Colonic mucosa (tissue), 4 donors: ENCODE results near the gene AOAH. TPM values are rescaled to one million over a fixed set of nuclear protein-coding genes. Genes with fewer than 3 reads are reported as not detected.

Experiments used
- DNase-seq: peaks from one replicate; pipeline ENCODE4 v3.0.0-alpha.2; 2020
- H3K27ac ChIP-seq: fragments of 200-600 bp; one replicate; pipeline ENCODE4 v1.8.0; 2021
- H3K27me3 ChIP-seq: fragments of 200-600 bp; one replicate; pipeline ENCODE4 v1.8.0; 2021
- H3K36me3 ChIP-seq: fragments of 200-600 bp; one replicate; pipeline ENCODE4 v1.8.0; 2021
- H3K4me1 ChIP-seq: fragments of 200-600 bp; one replicate; pipeline ENCODE4 v1.8.0; 2021; ENCODE audit warnings: mild to moderate bottlenecking
- H3K4me3 ChIP-seq: fragments of 200-600 bp; one replicate; pipeline ENCODE4 v1.8.0; 2021
- H3K9ac ChIP-seq, 2 donors: one replicate each; pipeline ENCODE4 v1.7.0; 2013; ENCODE audit warnings: control low read depth in 2 of 2, low read depth in 2 of 2, low read length in 2 of 2
- H3K9me3 ChIP-seq: fragments of 200-600 bp; one replicate; pipeline ENCODE4 v1.8.0; 2021
- intact Hi-C: fragments of 100-400 bp; cut with DNase I; formaldehyde crosslinking; loops from one replicate; pipeline ENCODE4 v1.14.1; 2022
- total RNA-seq, 2 donors: library from RNA; stranded (reverse); fragmentation: NEBNext Ultra II Directional in 1 of 2; extraction: Animal tissue kit (Norgen Biotek cat#: 25700) in 1 of 2; gene quantifications; one replicate each; pipeline ENCODE4 v1.2.1, GENCODE V29; 2021
- TF ChIP-seq, protein P1 (sequence below): fragments of 200-600 bp; IDR thresholded peaks from one replicate; pipeline ENCODE4 v1.8.0; 2022; ENCODE audit warnings: antibody characterized with exemption, mild to moderate bottlenecking
- donor health status: healthy.
- donor health status: DM: no; HTN: no; CAD: no.
- donor health status: DM: no; HTN: no; CAD: no.

AOAH gene
- total RNA-seq, 2 donors from 2014 or later, result 22.2 to 46.1 TPM

DNA sequence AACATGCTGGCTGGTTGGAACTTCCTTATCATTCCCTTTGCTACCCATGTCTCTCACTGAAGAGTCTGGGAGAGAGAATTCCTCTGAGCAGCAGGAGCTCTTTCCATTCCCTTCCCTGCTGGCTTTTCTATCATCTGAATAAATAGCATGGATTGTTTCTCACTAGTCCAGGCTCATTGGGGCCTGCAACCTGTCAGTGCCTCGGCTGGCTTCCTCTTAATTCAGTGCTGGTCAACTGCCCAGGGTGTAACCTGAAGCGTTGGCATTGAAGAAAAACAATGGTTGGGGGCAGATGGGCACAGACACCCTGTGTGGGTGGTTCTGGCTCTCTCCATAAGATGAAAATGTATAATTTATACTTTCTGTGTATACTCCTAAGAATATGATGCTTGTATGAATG, 179.0 kb downstream of the AOAH start:
- no peaks in the 10 kb centered on the region for H3K9me3 ChIP-seq
- no peak overlapping the region for H3K4me3 ChIP-seq
- TF ChIP-seq, protein P1, sequence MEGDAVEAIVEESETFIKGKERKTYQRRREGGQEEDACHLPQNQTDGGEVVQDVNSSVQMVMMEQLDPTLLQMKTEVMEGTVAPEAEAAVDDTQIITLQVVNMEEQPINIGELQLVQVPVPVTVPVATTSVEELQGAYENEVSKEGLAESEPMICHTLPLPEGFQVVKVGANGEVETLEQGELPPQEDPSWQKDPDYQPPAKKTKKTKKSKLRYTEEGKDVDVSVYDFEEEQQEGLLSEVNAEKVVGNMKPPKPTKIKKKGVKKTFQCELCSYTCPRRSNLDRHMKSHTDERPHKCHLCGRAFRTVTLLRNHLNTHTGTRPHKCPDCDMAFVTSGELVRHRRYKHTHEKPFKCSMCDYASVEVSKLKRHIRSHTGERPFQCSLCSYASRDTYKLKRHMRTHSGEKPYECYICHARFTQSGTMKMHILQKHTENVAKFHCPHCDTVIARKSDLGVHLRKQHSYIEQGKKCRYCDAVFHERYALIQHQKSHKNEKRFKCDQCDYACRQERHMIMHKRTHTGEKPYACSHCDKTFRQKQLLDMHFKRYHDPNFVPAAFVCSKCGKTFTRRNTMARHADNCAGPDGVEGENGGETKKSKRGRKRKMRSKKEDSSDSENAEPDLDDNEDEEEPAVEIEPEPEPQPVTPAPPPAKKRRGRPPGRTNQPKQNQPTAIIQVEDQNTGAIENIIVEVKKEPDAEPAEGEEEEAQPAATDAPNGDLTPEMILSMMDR, result no peak
- DNase-seq, result no peak
- no peaks in the 10 kb centered on the region for H3K36me3 ChIP-seq
- no peak overlapping the region for H3K9ac ChIP-seq
- H3K27me3 ChIP-seq, result no peaks in the 10 kb centered on the region
- intact Hi-C loops, result no loop called here
- H3K4me1 ChIP-seq, result no peaks in the 10 kb centered on the region
- H3K27ac ChIP-seq, result no peak overlapping the region

DNA sequence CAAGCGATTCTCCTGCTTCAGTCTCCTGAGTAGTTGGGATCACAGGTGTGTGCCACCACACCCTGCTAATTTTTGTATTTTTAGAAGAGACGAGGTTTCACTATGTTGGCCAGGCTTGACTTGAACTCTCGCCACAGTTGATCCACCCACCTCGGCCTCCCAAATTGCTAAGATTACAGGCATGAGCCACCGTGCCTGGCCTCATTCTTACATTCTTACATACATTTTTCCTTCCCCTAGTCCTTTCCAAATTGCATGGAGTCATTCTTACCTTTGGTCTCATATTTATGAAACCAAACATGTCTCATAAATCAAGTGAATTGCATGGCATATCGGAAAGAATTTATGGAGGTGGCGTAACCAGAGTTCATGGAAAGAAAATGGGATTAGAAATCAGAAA, 186.2 kb downstream of the AOAH start:
- Histone ChIP-seq H3K9me3 (no peaks in the 10 kb centered on the region), H3K4me1 (no peaks in the 10 kb centered on the region), H3K27ac (no peak overlapping the region), H3K4me3 (no peak overlapping the region), H3K9ac (no peak overlapping the region), H3K36me3 (no peaks in the 10 kb centered on the region), H3K27me3 (no peaks in the 10 kb centered on the region)
- DNase-seq, result no peak
- intact Hi-C loops, result no loop called here
- TF ChIP-seq, protein P1, result no peak

DNA sequence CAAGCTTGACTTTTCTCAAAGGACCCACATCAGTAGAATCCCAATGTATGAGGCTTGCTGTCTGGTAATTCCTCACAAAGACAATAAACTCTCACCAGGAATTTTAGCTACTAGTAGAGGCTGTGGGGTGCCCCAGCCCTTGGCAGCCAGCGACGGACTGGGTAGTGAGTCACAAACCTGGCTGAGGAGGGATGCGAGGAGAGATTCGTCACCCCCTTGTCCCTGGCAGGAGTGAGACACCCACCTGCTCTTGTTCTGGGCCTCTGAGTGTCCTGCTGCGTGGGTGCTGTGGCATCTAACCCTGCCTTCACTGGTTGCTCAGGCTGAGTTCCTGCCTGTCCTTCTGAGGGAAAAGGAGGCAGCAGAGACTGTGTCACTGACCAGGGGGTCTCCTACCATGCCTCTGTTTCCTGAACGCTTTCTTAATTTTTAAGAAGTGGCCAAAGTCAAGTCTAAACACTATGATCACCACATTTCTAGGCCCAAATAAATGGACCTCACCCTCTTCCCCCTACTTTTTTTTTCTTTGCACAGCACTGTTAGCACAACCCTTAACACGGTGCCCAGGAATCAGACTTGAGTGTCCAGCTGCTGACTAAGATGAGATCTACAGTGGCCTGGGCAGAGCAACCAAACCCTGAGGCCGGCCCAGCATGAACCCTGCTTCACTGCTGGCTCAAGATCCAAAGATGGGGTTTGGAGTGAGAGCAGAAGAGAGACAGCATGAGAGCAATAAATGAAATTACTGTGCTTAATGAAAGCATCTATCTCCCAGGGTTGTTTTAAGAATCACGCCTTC, 188.2 kb downstream of the AOAH start:
- intact Hi-C loops, result no loop called here
- TF ChIP-seq, protein P1, result no peak
- H3K4me1 ChIP-seq, result no peaks in the 10 kb centered on the region
- H3K4me3 ChIP-seq, result no peak overlapping the region
- no peak for DNase-seq
- no peak overlapping the region for H3K9ac ChIP-seq
- H3K9me3 ChIP-seq, result no peaks in the 10 kb centered on the region
- H3K27me3 ChIP-seq, result no peaks in the 10 kb centered on the region
- H3K36me3 ChIP-seq, result no peaks in the 10 kb centered on the region
- H3K27ac ChIP-seq, result no peak overlapping the region

DNA sequence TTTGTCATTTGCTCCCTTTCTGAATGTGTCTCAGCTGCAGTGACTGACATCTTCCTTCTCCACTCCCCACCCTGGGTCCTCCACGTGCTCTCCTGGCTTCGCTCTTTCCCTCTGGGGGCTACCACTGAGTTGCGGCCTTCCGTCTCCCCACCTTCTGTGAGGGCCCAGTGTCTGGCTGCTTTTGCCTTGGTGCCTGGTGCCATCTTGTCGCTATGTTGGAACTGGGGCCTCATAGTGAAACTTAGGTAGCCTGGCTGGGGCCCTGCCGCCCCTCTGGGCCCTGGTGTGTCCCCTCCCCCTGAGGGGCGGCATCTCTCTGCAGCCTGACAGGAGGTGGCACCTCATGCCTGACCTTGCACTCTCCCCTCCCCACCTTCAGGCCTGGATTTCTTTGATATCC, 190.6 kb downstream of the AOAH start:
- no peak for DNase-seq
- no peaks in the 10 kb centered on the region for H3K27me3 ChIP-seq
- intact Hi-C loops, result no loop called here
- H3K4me3 ChIP-seq, result no peak overlapping the region
- no peaks in the 10 kb centered on the region for H3K4me1 ChIP-seq
- H3K9me3 ChIP-seq, result no peaks in the 10 kb centered on the region
- H3K9ac ChIP-seq, result no peak overlapping the region
- TF ChIP-seq, protein P1, result no peak
- no peak overlapping the region for H3K27ac ChIP-seq
- H3K36me3 ChIP-seq, result no peaks in the 10 kb centered on the region

DNA sequence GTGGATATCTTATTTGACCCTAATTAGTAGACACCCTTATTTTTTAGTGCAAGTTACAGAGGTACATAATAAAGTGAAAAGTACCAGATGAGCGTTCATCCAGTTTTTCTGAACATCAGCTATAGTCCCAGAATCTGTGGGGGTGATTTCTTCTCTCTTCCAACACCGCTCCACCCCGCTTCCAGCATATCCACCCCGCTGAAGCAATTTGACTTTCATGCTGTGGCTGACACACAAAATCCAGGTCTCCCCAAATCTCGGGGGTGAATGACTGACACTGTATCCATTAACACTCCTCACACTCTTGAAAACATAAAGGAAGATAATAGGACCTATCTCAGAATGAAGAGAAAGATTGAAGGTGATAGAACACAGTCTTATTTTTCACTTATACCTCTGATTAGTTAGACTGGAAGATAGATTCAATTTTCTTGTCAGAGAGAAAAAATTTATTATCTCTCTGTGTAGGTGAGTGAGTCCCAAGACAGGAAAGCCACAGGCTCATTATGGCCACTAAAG, 191.3 kb downstream of the AOAH start:
- Histone ChIP-seq H3K9ac (no peak overlapping the region), H3K27ac (no peak overlapping the region), H3K9me3 (no peaks in the 10 kb centered on the region), H3K4me3 (no peak overlapping the region), H3K27me3 (no peaks in the 10 kb centered on the region), H3K4me1 (no peaks in the 10 kb centered on the region), H3K36me3 (no peaks in the 10 kb centered on the region)
- no peak for DNase-seq
- intact Hi-C loops, result no loop called here
- TF ChIP-seq, protein P1, result no peak
